Measurements from ENCODE around the gene IGF1R. TPM values are rescaled to one million over a fixed set of nuclear protein-coding genes. Genes with fewer than 3 reads are reported as not detected.

The IGF1R gene
- total RNA-seq, 2 donors from 2014 or later: 115 to 119 TPM

DNA sequence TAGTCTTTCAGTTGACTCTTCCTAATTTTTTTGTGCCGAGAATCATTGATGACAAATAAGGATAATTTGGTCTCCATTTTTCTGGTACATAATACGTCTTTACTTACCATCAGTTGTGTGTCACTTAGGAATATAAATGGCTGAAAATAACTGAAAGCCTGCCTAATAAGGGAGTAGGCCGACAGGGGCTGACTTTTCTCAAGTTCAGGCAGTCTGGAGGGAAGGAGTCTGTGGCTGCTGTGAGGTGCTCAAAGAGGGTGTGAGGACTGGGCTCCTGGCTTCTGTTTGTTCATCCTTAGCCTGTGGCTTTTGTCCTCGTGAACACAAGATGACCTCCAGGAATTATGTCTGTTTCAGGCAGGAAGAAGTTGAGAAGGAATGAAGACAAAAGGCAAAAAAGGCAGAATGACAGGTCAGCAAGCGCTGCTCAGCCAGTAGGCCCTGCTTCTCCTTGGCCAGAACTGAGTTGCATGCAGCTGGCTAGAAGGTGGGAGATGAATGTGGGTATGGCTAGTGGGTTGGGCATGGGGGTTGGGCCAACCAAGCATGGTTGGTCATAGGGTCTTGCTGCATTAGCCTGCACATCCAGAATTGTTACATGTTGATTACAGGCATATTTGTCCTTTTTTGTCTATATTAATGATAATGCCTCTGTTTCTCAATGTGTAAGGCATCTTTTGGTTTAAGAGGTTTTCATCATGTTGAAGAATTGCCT, 29.2 kb downstream of the IGF1R start:
- no peak overlapping the region for H3K27ac ChIP-seq (ENCODE audit: low read depth, low read length)
- WGBS, 2 experiments (ENCODE audit: insufficient coverage in 1 of 2, insufficient read length in 1 of 2): 82 to 93% methylated on average over 4 to 5 of the region's 5 CpGs
- peaks cover 37% of the 10 kb centered on the region for H3K4me1 Mint-ChIP-seq

GRCh38 chr15:98678484-98678883, 30.1 kb downstream of the IGF1R start:
- H3K27ac Mint-ChIP-seq: no peak overlapping the region
- no peak overlapping the region for H3K4me3 ChIP-seq (ENCODE audit: low read length)
- peaks cover 6% of the 10 kb centered on the region for H3K36me3 ChIP-seq (ENCODE audit: control insufficient read depth, insufficient read depth, low read length)
- H3K27ac ChIP-seq (ENCODE audit: low read depth, low read length): no peak overlapping the region
- TF ChIP-seq, protein P1, sequence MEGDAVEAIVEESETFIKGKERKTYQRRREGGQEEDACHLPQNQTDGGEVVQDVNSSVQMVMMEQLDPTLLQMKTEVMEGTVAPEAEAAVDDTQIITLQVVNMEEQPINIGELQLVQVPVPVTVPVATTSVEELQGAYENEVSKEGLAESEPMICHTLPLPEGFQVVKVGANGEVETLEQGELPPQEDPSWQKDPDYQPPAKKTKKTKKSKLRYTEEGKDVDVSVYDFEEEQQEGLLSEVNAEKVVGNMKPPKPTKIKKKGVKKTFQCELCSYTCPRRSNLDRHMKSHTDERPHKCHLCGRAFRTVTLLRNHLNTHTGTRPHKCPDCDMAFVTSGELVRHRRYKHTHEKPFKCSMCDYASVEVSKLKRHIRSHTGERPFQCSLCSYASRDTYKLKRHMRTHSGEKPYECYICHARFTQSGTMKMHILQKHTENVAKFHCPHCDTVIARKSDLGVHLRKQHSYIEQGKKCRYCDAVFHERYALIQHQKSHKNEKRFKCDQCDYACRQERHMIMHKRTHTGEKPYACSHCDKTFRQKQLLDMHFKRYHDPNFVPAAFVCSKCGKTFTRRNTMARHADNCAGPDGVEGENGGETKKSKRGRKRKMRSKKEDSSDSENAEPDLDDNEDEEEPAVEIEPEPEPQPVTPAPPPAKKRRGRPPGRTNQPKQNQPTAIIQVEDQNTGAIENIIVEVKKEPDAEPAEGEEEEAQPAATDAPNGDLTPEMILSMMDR (conservative IDR thresholded peaks at IDR 0.05): no peak
- peaks cover 40% of the 10 kb centered on the region for H3K4me1 Mint-ChIP-seq
- no peaks in the 10 kb centered on the region for H3K27me3 ChIP-seq (ENCODE audit: control insufficient read depth, insufficient read depth, low read length, poor library complexity, severe bottlenecking)
- no peak overlapping the region for H3K9ac ChIP-seq (ENCODE audit: extremely low read depth, low read length, poor library complexity, severe bottlenecking)
- peaks cover 4% of the 10 kb centered on the region for H3K4me1 ChIP-seq (ENCODE audit: control insufficient read depth, insufficient read depth, low read length)
- no peaks in the 10 kb centered on the region for H3K9me3 ChIP-seq (ENCODE audit: control insufficient read depth, low read length)
- no peak overlapping the region for H3K4me3 Mint-ChIP-seq
- H3K27me3 Mint-ChIP-seq (ENCODE audit: insufficient read depth): no peaks in the 10 kb centered on the region
- DNase-seq: peak; percentile 10
- H3K9me3 Mint-ChIP-seq: no peaks in the 10 kb centered on the region
- WGBS, 2 experiments (ENCODE audit: insufficient coverage in 1 of 2, insufficient read length in 1 of 2): 88 to 94% methylated on average over 3 to 7 of the region's 7 CpGs
- H3K36me3 Mint-ChIP-seq (ENCODE audit: low read depth): peaks cover 8% of the 10 kb centered on the region

More for the DNA sequence above, 29.2 kb downstream of the IGF1R start:
- Mint-ChIP-seq H3K27me3 (ENCODE audit: insufficient read depth) (no peaks in the 10 kb centered on the region), H3K4me3 (no peak overlapping the region), H3K27ac (peak overlapping the region; percentile 36), H3K9me3 (no peaks in the 10 kb centered on the region), H3K36me3 (ENCODE audit: low read depth) (peaks cover 8% of the 10 kb centered on the region)
- Histone ChIP-seq H3K9ac (ENCODE audit: extremely low read depth, low read length, poor library complexity, severe bottlenecking) (no peak overlapping the region), H3K36me3 (ENCODE audit: control insufficient read depth, insufficient read depth, low read length) (peaks cover 6% of the 10 kb centered on the region), H3K4me1 (ENCODE audit: control insufficient read depth, insufficient read depth, low read length) (no peaks in the 10 kb centered on the region), H3K27me3 (ENCODE audit: control insufficient read depth, insufficient read depth, low read length, poor library complexity, severe bottlenecking) (no peaks in the 10 kb centered on the region), H3K9me3 (ENCODE audit: control insufficient read depth, low read length) (no peaks in the 10 kb centered on the region), H3K4me3 (ENCODE audit: low read length) (no peak overlapping the region)
- TF ChIP-seq, protein P1 (conservative IDR thresholded peaks at IDR 0.05): no peak
- peak; percentile 44 for DNase-seq

- no peaks in the 10 kb centered on the region for H3K27me3 ChIP-seq (ENCODE audit: control insufficient read depth, insufficient read depth, low read length, poor library complexity, severe bottlenecking)
- H3K27ac ChIP-seq (ENCODE audit: low read depth, low read length): no peak overlapping the region
- peaks cover 50% of the 10 kb centered on the region for H3K4me1 Mint-ChIP-seq
- no peak overlapping the region for H3K9ac ChIP-seq (ENCODE audit: extremely low read depth, low read length, poor library complexity, severe bottlenecking)
- no peaks in the 10 kb centered on the region for H3K27me3 Mint-ChIP-seq (ENCODE audit: insufficient read depth)
- peaks cover 9% of the 10 kb centered on the region for H3K36me3 Mint-ChIP-seq (ENCODE audit: low read depth)
- WGBS, 2 experiments (ENCODE audit: insufficient coverage in 1 of 2, insufficient read length in 1 of 2): 95 to 98% methylated on average over 7 of the region's 7 CpGs
- H3K9me3 Mint-ChIP-seq: no peaks in the 10 kb centered on the region
- TF ChIP-seq, protein P1 (conservative IDR thresholded peaks at IDR 0.05): no peak
- no peaks in the 10 kb centered on the region for H3K9me3 ChIP-seq (ENCODE audit: control insufficient read depth, low read length)
- DNase-seq: no peak
- no peak overlapping the region for H3K4me3 ChIP-seq (ENCODE audit: low read length)
- no peak overlapping the region for H3K27ac Mint-ChIP-seq
- H3K4me3 Mint-ChIP-seq: no peak overlapping the region
- peaks cover 15% of the 10 kb centered on the region for H3K4me1 ChIP-seq (ENCODE audit: control insufficient read depth, insufficient read depth, low read length)
- peaks cover 11% of the 10 kb centered on the region for H3K36me3 ChIP-seq (ENCODE audit: control insufficient read depth, insufficient read depth, low read length)
Observed at GRCh38 chr15:98681061-98681460, 32.7 kb downstream of the IGF1R start.
